Glomerular endothelial cell (primary cell): ENCODE results near the gene MAP4K2. TPM values are rescaled to one million over a fixed set of nuclear protein-coding genes. Genes with fewer than 3 reads are reported as not detected.

Source experiments
- DNase-seq: peaks from one replicate; pipeline ENCODE4 v3.0.0-alpha.2; 2011; ENCODE audit warnings: low read depth, low spot score; ENCODE audit errors: extremely low read depth
- total RNA-seq: library from RNA; depleted of rRNA; stranded (reverse); fragments of >200 nt; gene quantifications from 2 replicates; pipeline ENCODE4 v1.2.3, GENCODE V29; 2015

The MAP4K2 gene
- total RNA-seq, 1 donor from 2014 or later = 49.6 TPM

- no peak for DNase-seq
Observed at GRCh38 chr11:64772303-64773018, 30.6 kb downstream of the MAP4K2 start.

- no peak for DNase-seq
Observed at GRCh38 chr11:64771861-64772260, 31.2 kb downstream of the MAP4K2 start.

DNA sequence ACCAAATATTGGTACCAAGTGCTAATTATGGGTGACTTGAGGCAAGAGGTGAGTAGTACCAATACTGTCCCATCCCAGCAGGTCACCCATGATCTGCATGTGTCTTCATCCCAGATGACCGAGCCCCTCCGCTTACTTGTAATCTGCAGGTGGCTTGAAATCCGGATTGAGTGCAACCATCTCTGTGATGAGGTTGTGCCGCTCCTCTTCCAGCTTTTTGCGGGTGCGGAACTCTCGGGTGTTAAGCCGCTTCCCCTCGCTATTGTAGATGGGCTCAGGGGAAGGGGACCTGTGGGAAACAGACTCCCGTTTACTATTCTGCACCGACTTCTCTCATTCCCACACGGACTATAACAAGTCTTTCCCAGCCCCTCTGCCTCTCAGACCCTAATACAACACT lies 32.9 kb downstream of the MAP4K2 start:
- no peak for DNase-seq

DNA sequence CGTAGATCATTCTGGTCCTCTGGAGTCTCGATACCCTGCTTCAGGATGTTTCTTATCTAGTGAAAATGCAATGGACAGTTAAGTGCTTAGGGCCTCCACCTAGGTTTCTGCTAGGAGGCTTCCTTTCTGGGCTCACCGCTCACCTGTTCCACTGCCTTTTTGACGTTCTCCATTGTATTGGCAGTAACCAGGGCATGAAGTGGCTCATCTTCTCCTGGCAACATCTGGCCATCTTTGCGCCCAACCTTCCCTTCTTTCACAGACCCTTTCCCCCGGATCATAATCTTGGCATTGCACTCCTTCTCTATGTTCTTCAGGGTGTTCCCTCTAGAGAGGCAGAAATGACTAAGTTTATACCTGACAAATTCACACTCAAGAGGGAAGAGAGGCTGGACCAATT lies 33.7 kb downstream of the MAP4K2 start:
- no peak for DNase-seq

DNA sequence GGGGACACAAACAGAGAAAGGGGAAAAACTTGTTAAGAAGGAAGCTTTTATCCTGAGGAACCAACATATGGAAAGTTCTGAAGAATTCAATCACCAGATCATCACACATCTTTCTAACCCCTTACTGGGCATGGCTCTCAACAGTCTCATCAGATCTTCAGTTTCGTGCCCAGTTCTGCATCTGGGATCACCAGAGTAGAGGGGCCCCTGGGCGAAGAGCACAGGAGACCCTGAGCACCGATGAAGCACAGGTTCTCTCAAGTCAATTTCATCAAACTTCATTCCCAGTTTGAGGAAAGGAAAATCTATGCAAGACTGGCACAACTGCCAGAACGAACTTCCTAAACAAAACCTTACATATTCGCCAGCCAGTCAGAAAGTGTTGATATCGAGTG lies 34.7 kb downstream of the MAP4K2 start:
- no peak for DNase-seq

DNA sequence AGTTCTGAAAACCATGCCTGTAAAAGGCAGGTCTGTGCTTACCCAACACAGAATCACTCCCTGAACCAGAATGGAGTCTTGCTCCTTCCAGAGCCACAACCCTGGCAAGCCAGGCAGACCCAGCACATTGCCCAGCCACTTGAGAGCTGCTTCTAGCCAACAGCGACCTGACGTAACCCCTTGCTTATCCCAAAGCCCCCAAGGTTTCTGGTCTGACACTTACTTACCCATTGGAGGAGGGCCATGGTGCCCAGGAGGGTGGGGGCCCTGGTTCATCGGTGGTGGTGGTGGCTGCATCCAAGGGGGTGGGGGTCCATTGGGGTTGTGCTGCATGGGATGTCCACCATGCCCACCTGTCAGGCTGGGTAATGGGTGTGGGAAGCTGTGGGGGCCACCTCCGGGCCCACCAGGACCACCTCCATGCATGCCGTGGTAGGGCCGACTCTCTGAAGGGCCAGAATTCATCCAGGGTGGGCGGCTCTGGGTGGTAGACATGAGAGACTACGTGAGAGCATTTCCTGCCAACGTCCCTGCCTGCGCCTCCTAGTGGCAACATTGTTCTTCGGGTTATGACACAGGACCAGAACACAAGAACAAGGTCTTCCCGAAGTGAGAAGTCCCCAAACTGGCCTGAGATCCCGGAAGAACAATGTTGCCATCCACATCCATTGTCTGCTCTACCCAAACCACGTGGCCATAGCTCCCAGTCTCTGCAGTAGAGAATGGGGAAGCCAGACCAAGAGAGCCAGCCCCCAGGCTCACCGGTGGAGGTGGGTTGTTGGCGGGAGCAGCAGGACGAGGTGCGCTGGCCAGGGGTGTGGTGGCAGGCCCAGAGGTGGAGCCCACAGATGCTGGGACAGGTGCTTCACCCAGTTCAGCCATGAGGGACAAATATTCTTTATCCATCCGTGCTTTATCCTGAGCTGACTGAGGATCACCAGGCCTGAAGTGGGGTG lies 35.4 kb downstream of the MAP4K2 start:
- DNase-seq = no peak

DNA sequence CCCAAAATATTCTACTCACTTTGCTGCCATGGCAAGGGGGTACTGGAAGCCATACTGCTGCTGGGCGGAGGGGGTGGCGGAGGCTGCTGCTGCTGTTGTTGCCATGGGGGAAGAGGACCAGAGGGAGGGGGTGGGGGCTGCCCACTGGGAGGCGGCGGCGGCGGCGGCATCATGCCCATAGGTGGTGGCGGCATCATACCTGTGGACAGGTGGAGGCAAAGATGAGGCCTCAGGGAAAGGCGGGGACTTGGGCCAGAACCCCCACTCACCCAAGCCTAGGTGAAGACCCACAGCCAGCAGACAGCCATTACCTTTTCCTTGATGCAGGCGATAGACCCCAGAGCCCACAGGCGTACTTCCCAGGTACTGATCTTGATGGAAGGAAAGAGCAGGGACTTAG lies 36.1 kb downstream of the MAP4K2 start:
- no peak for DNase-seq

DNA sequence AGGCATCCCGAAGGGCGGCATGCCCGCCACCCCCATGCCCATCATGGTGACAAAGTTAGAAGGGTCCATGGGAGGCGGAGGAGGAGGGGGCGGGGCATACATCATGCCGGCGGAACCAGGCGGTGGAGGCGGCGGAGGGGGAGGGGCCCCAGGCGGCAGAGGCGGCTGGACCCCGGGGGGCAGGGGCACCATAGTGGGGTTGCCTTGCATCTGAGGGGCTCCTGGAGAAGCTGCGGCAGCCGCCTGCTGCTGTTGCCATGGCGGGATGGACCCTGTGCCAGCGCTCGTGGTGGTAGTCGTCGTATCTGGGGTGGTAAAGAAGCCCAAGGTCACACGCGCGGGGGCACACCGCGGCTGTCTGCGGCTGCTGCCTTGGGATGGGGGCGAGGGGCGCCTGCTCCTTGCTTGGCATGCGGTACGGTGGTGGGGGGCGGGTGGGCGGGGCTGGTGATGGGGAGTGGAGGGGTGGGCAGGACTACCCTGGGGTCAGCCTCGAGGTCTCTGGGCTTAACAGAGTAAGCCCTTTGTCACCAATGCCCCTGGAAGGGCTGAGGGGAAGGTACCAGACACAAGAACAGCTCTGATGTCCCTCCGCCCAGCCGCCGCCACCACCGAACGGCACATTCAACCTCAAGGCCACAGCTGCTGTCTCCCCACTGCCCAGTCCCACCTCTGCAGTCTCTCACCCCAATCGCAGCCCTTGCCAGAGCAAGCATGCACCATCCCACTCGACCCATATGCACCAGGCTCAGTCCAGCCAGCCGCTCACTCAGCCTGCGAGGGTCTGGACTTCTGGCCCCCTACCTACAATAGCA lies 37.0 kb downstream of the MAP4K2 start:
- DNase-seq = no peak

DNA sequence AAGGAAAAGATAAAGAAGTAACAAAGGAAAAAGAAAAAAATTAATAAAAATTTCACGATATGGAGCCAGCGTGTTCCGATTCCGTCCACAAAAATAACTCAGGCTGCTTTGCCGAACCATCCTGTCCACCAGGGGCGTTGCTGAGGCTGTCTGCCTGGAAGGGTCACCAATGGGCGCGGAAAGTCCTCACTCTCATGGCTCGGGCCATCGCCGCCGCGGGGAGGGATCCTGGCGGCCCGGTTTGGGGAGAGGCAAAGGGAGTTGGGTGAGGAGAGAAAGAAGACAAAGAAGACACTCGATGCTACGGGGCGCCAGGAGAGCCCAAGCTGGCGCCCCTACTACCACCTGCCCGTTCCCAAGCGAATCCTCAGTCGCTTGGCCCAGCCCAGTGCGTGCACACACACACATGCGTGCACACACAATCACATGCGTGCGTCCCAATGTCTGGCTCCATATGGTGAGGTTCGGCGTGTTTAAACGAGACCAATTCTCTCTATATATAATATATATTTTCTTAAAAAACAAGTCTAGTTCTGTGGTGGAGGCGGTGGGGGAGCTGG lies 37.6 kb downstream of the MAP4K2 start:
- no peak for DNase-seq

GRCh38 chr11:64764753-64765152 lies 38.3 kb downstream of the MAP4K2 start:
- no peak for DNase-seq

DNA sequence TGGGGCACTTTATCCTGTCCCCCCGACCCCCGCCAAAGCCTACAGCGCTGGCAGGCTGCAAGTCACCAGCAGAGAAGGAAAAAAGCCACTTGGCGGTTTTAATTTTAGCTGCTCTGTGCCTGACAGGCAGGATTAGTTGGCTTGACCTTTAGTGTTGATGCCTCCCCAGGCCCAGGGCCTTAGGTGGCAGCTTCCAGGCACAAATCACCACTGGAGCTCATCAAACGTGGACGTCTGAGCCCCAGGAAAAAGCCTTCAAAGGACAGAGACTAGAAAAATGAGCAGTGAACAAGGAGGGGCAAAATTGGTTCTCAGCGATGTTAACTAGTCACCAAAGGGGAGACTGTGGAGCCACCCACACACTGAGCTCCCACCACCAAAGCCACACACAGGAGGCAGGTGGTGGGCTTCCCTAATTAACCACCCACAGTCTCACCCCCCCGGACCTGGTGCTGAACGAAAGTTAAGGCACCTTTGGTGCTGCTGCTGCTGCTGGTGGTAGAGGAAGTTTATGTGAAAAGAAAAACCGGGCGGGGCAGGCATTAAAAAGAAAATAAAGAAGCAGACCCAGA lies 38.9 kb downstream of the MAP4K2 start:
- no peak for DNase-seq

GRCh38 chr11:64763526-64764039 lies 39.4 kb downstream of the MAP4K2 start:
- no peak for DNase-seq

DNA sequence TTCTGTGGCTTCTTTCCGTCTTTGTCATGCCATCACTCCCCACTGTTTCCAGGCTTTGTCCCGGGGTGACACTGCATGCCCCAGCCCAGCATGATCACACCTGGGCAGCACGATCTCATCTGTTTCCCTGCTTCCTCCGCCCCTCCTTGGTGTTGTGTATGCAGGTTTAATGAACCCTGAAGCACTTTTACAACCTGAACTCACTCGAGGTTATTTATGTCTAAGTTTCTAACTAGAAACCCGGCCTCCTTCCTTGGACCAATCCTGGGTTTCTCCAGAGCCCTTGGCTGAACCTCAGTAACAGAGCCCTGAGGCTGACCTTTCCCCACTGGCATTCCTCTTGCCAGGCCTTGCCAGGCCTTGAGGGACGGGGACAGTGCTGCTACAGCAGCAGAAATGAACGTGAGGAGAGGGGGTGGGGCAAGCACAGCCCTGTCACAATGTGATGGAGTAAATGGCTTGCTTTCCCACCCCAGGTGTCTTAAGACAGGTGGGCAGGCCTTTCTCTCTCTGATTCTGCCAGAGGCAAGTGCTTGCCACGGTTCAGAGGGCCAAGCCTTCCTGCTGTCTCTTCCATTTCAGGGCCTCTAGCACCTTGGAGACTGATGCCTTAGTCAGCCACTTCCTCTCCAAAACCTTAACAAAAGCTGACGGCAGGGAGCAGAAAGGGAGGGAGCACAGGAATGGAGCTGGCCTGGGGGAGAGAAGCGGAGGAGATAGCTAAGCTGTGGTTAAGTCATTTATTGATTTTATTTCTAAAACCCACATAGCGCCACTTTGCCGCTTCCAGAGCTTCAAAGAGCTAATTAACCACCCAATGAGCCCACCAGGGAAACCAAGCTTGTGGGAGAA lies 40.1 kb downstream of the MAP4K2 start:
- no peak for DNase-seq

DNA sequence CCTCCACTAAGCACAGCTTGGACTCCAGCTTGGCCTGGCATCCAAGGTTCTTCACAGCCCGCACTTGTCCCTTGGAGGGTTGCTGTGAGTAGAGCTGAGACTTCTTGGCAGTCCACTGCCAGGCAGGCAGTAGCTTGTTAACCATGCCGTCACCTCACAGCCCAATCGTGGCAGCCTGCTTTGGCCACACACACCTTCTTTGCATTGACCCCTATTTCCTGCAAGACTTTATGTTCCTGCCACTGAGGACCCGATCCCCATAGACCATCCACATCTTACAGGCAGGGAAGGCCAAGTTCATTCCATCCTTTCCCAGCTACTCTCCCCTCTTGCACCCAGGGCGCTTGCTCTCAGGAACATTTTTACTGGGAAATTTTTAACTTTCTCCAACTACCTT lies 40.7 kb downstream of the MAP4K2 start:
- DNase-seq = no peak

GRCh38 chr11:64760759-64761420 lies 42.1 kb downstream of the MAP4K2 start:
- no peak for DNase-seq

GRCh38 chr11:64759722-64760719 lies 43.0 kb downstream of the MAP4K2 start, which contains the start of gene PYGM:
Gene PYGM, minus strand, starts transcription at chr11:64759974. Its CDS starts 76 bp downstream, at chr11:64759898.
- no peak for DNase-seq

DNA sequence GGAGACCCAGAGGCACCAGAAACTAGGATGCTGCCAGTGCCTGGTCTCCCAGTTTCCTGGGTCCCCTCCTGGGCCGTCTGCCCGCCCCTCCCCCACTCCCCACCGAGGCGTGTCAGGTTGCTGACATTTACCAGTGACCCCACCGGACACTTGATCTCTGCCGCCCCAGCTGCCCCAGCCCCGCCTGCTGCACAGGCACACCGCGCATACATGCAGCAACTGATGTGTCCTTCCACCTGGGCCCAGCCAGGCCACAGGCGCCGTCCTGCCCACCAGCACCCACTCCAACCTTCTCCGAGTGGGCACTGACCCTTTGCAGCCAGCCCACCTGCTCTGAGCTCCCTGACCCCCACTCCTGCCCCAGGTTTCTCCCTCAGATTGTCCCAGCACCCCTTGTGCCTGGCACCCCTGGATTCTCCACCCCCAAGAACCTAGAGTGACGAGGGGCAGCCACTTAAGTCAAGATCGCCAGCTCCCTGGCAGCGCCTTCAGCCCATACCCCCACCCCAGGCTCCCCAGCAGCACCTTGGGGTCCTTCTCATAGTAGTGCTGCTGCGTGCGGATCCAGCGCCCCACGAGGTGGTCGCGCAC lies 43.8 kb downstream of the MAP4K2 start:
- no peak for DNase-seq
